ENCODE data around the gene SERPINB1. TPM values are rescaled to one million over a fixed set of nuclear protein-coding genes. Genes with fewer than 3 reads are reported as not detected.
A peak's percentile ranks its signal among the peaks of the same experiment; 100 is the strongest.

The SERPINB1 gene
- total RNA-seq, 2 donors from 2014 or later = 39.2 to 44.4 TPM

DNA sequence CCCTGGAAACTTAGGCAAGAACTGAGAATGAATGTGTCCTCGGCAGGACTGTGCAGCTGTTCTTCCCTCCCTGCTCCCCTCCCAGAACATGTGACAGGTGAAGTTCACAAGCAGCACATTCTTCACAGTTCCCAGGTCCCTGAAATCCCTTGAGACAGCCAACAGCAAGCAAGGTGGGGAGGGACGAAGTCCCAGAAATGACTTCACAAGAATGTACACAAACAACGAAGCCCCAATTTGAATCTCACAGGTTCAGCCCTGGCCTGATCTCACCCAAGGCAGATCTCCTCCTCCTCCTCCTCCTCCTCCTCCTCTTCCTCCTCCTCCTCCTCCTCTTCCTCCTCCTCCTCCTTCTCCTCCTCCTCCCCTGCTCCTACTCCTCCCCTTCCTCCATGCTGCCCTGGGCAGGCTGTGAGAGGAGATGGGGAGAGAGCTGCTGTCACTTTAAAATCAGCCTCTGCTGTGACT lies 44.1 kb downstream of the SERPINB1 start:
- no peaks in the 10 kb centered on the region for H3K9me3 ChIP-seq (ENCODE audit: control insufficient read depth, low read length, poor library complexity, severe bottlenecking)
- ATAC-seq (no peak), DNase-seq (no peak)
- H3K27me3 Mint-ChIP-seq = no peaks in the 10 kb centered on the region
- no peak overlapping the region for H3K27ac Mint-ChIP-seq
- H3K4me3 Mint-ChIP-seq = no peak overlapping the region
- peaks cover 25% of the 10 kb centered on the region for H3K4me1 Mint-ChIP-seq
- H3K36me3 Mint-ChIP-seq (ENCODE audit: low read depth) = no peaks in the 10 kb centered on the region

DNA sequence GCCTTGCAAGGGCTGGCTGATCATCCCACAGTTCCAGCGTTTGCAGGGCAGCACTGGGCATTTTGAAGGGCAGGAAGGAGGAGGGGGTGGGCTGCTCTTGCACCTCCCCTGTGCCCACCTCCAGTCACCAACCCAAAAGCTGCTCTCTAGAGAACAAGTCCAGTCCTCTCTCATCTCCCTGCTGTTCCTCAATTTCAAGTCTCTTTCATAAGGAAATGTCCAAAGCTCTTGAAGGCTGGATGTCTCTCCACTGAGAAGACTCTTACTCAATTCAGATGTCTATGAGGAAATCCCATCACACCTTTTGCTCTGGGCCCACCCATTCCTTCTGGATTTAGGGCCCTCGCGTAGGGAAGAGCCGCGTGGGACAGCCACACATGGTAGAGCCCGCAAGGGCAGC lies 44.8 kb downstream of the SERPINB1 start:
- no peak for DNase-seq
- Mint-ChIP-seq H3K36me3 (ENCODE audit: low read depth) (no peaks in the 10 kb centered on the region), H3K4me1 (peaks cover 26% of the 10 kb centered on the region), H3K27me3 (no peaks in the 10 kb centered on the region), H3K27ac (peak overlapping the region; percentile 14), H3K4me3 (no peak overlapping the region)
- no peak for ATAC-seq
- H3K9me3 ChIP-seq (ENCODE audit: control insufficient read depth, low read length, poor library complexity, severe bottlenecking) = no peaks in the 10 kb centered on the region

DNA sequence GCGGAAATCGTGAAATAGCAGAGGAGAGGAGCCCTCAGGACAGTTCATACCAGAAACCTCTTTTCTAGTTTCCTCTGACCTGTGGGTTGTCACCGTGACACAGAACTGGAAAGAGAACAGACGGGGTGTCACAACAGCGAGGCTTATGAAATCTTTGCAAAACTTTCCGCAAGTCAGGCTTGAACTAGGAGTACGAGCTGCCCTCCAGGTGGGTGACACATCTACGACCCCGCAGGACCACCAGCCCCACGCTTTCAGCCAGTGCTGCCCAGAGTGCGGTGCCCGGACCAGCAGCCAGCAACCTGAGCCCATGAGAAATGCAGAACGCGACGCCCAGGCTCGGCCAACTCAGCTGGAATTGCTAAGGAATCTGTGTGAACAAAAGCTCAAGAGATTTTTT lies 45.7 kb downstream of the SERPINB1 start:
- peaks cover 29% of the 10 kb centered on the region for H3K4me1 Mint-ChIP-seq

DNA sequence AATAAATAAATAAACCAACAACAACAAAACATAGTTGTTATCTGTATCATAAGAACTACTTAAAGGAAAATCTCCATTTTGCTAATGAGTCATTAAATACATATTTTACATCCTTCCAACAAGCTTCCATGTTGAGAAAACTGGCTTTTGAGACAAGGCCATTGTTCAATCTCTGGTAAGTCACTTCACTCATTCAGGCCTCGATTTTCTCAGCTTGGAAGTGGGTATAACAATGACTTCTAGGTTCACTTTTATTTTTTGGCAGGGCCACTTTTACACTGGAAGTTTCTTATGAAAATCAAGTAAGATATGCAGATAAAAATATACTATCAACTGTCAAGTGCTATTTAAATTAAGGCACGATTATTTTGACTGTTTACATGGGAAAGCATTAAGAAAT lies 46.5 kb downstream of the SERPINB1 start:
- DNase-seq (no peak), ATAC-seq (no peak)
- H3K9me3 ChIP-seq (ENCODE audit: control insufficient read depth, low read length, poor library complexity, severe bottlenecking) = no peaks in the 10 kb centered on the region
- Mint-ChIP-seq H3K4me1 (peaks cover 27% of the 10 kb centered on the region), H3K36me3 (ENCODE audit: low read depth) (no peaks in the 10 kb centered on the region), H3K4me3 (no peak overlapping the region), H3K27ac (no peak overlapping the region), H3K27me3 (no peaks in the 10 kb centered on the region)

More for the DNA sequence above, 45.7 kb downstream of the SERPINB1 start:
- Mint-ChIP-seq H3K27ac (no peak overlapping the region), H3K27me3 (no peaks in the 10 kb centered on the region), H3K36me3 (ENCODE audit: low read depth) (no peaks in the 10 kb centered on the region), H3K4me3 (no peak overlapping the region)
- ATAC-seq (no peak), DNase-seq (no peak)
- no peaks in the 10 kb centered on the region for H3K9me3 ChIP-seq (ENCODE audit: control insufficient read depth, low read length, poor library complexity, severe bottlenecking)

DNA sequence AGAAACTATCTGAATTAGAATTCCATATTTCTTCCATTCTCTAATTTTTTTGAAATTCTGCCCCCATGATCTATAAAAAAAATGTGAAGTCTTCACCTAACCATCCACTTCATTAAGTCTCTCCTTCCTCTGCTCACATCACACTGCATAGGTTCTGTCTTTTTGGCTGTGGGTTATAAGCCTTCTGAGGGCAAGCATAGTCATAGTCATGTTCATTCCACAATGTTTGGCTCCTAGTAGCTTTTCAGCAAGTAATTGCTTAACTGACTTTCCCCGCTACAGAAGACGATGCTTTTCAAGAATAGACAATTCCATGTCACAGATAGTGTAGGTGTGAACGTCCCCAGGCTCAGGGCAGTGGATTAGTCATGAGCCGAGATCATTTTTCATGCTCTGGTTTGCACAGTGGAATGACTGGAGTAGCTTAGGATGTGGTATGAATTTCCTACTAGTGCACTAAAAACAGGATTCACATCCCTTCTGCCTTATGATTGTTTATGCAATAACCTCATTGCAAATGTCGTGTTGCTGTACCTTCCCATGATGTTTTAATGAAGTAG lies 47.4 kb downstream of the SERPINB1 start:
- DNase-seq (no peak), ATAC-seq (no peak)
- Mint-ChIP-seq H3K27ac (peak overlapping the region; percentile 78), H3K4me1 (peaks cover 21% of the 10 kb centered on the region), H3K36me3 (ENCODE audit: low read depth) (no peaks in the 10 kb centered on the region), H3K4me3 (no peak overlapping the region), H3K27me3 (no peaks in the 10 kb centered on the region)
- H3K9me3 ChIP-seq (ENCODE audit: control insufficient read depth, low read length, poor library complexity, severe bottlenecking) = no peaks in the 10 kb centered on the region

DNA sequence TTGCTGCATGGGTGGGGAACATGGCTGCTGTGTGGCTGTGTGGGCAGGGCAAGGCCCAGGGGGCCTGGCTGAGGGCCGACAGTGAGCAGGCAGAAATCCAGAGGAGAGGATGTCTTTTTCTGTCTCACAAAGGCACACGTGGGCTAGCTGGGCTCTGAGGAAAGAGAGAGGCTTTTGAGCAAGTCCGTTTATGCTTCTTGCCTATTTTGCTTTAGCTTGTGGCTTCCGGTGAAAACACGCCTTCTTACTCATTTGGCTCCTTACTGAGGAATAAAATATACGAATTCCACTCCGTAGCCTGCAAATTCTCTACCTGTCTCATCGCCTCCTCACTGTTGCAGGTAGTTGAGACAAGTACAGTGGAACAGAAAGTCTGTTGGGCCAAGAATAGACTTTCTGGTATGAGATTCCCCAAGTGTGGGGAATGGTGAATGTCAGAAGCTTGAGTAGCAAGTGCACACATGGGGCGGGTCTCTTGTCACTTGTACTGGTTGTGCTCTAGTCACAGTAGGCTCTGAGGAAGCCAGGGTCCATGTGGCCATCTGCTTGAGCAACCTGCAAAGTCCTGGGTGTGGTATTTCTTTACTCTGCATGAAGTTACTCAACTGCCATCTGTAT lies 48.0 kb downstream of the SERPINB1 start:
- DNase-seq (no peak), ATAC-seq (peak; percentile 25)
- H3K4me1 Mint-ChIP-seq = peaks cover 21% of the 10 kb centered on the region
- H3K9me3 ChIP-seq (ENCODE audit: control insufficient read depth, low read length, poor library complexity, severe bottlenecking) = no peaks in the 10 kb centered on the region
- H3K27ac Mint-ChIP-seq = peak overlapping the region; percentile 78
- no peaks in the 10 kb centered on the region for H3K27me3 Mint-ChIP-seq
- H3K36me3 Mint-ChIP-seq (ENCODE audit: low read depth) = no peaks in the 10 kb centered on the region
- peak overlapping the region; percentile 75 for H3K4me3 Mint-ChIP-seq

DNA sequence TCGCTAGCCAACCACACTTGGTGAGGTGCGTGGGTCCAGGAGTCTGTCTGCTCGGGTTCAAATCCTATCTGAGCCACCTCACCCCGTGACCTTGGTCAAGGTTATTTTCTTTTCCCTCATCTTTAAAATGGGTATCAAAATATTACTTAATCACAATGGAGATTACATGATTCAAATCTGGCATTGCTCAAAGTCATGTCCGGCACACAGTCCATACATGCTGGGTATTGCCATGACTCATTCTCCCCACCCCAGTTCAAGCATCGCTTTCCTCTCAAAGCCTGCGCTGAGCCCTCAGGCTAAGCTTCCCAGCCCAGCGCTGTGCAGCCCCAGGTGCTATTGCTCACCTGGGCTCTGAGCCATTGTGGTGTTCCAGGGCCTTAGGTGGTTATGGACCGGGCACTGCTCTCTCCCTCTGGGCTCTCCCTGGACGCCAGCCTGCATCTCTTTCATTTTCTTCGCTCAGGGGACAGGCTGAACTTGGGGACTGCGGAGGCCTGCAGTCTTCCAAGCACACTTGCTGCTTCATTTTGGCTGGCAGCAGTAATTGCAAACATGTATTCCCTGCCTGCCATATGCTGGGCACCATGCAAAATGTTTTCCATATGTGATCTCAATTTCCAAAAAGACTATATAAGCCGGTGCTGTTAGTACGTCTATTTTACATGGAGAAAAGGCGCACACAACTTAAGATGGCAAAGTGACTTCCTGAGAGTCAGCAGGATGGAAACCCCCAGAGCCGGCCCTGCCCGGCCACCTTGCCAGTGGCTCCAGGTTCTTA lies 49.1 kb downstream of the SERPINB1 start:
- no peak for ATAC-seq
- Mint-ChIP-seq H3K27me3 (no peaks in the 10 kb centered on the region), H3K4me1 (peaks cover 21% of the 10 kb centered on the region), H3K4me3 (peak overlapping the region; percentile 5), H3K27ac (peak overlapping the region; percentile 82), H3K36me3 (ENCODE audit: low read depth) (no peaks in the 10 kb centered on the region)
- no peak for DNase-seq
- H3K9me3 ChIP-seq (ENCODE audit: control insufficient read depth, low read length, poor library complexity, severe bottlenecking) = no peaks in the 10 kb centered on the region

DNA sequence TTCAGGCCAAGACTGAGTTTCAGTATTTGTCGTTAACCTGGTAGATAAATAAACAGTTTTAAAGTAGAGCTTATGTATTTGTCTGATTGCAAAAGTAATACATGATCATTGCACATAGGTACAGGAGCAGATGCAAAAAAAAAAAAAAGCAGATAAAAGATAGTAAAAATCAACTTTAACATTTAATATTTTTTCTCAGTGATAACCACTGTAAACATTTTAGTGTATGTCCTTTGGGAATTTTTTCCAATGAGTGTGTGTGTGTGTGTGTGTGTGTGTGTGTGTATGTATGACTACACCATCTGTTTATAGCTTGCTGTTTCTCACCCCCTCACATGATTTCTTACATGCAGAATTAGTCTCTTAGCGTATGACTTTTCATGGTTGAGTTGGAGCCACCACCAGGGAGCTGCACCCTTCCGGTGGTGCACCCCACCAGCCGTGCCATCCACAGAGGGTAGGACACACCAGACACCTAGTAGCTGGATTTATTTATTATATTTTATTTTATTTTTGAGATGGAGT lies 50.2 kb downstream of the SERPINB1 start:
- DNase-seq = no peak
- Mint-ChIP-seq H3K4me1 (peaks cover 22% of the 10 kb centered on the region), H3K4me3 (no peak overlapping the region), H3K27me3 (no peaks in the 10 kb centered on the region), H3K27ac (peak overlapping the region; percentile 82), H3K36me3 (ENCODE audit: low read depth) (no peaks in the 10 kb centered on the region)
- ATAC-seq = peak; percentile 10
- H3K9me3 ChIP-seq (ENCODE audit: control insufficient read depth, low read length, poor library complexity, severe bottlenecking) = no peaks in the 10 kb centered on the region

DNA sequence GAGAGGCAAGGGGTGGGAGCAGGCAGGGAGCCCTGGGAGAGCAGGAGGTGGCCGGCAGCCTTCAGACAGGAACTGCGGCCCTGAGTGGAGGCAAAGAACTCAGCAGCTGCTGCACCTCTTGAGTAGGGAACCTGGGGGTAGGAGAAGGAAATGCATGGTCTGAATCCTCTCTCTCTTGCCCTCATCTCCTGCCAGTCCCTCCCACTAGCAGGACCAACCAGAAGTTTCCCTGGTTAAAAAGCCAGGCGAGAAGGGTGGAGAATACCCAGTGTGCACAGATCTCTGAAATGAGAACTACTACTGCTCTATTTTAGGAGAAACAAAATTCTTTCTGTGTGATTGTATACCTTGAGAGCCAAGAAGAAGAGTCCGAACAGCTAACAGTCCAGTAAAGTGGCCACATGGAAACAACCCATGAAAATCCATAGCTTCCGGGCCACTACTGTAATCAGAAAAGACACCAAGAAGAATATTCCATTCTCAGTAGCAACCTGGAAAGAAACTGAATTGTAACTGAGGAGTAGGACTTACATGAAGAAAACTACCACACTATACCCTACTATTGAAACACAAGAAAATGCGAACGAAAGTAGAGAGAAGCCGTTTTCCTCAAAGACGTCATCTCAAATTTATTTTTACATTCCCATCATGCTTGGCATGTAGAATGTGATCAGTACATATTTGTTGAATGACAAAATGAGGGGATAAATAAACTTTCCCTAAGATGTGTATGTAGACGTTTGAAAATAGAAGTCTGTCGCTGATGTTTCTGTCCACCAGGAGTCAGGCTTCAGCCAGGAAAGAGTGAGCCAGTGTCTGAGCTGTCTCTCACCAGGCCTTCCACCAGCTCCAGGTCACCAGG lies 50.8 kb downstream of the SERPINB1 start:
- no peaks in the 10 kb centered on the region for H3K9me3 ChIP-seq (ENCODE audit: control insufficient read depth, low read length, poor library complexity, severe bottlenecking)
- Mint-ChIP-seq H3K27ac (peak overlapping the region; percentile 27), H3K36me3 (ENCODE audit: low read depth) (no peaks in the 10 kb centered on the region), H3K27me3 (no peaks in the 10 kb centered on the region), H3K4me1 (peaks cover 27% of the 10 kb centered on the region), H3K4me3 (no peak overlapping the region)
- peak; percentile 75 for ATAC-seq
- peak in 1 of 3 donors; percentile 15 for DNase-seq

DNA sequence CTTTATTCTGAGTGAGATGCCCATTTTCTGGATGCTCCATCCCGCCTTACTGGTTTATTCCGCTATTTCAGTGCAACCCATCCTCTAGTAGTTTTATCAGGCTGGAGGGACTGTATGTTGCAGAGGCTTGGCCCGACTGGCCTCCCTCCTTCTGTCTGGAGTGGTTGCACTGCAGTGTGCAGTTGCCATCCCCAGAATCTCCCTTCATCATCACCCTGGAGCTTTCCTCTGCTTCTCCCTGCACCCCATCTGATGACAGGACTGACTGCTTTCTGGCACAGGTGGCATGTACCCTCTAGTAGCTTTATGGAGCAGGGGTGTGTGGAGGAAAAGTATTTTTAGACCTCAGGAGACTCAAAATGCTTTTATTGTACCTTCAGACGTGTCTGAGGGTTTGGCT lies 55.4 kb downstream of the SERPINB1 start:
- DNase-seq = no peak

DNA sequence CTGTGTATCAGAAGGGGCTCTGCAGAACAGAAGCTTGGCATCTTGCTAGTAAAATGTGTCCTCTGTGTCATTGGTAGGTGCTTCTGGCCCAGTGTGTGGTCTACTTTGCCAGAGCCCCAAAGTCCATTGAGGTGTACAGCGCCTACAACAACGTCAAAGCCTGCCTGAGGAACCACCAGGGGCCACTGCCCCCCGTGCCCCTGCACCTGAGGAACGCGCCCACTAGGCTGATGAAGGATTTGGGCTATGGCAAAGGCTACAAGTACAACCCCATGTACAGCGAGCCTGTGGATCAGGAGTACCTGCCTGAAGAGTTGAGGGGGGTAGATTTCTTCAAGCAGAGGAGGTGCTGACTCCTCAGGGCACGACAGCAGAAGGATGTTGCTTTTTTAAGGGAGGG lies 56.7 kb downstream of the SERPINB1 start:
- ATAC-seq (no peak), DNase-seq (no peak)
- Mint-ChIP-seq H3K27ac (no peak overlapping the region), H3K4me3 (peak overlapping the region; percentile 25), H3K4me1 (peaks cover 25% of the 10 kb centered on the region), H3K27me3 (no peaks in the 10 kb centered on the region), H3K36me3 (ENCODE audit: low read depth) (peaks cover 4% of the 10 kb centered on the region)
- H3K9me3 ChIP-seq (ENCODE audit: control insufficient read depth, low read length, poor library complexity, severe bottlenecking) = no peaks in the 10 kb centered on the region

More for the DNA sequence above, 55.4 kb downstream of the SERPINB1 start:
- no peak for ATAC-seq
- Mint-ChIP-seq H3K36me3 (ENCODE audit: low read depth) (peaks cover 2% of the 10 kb centered on the region), H3K27me3 (no peaks in the 10 kb centered on the region), H3K4me3 (no peak overlapping the region), H3K27ac (peak overlapping the region; percentile 88), H3K4me1 (peaks cover 26% of the 10 kb centered on the region)
- no peaks in the 10 kb centered on the region for H3K9me3 ChIP-seq (ENCODE audit: control insufficient read depth, low read length, poor library complexity, severe bottlenecking)

DNA sequence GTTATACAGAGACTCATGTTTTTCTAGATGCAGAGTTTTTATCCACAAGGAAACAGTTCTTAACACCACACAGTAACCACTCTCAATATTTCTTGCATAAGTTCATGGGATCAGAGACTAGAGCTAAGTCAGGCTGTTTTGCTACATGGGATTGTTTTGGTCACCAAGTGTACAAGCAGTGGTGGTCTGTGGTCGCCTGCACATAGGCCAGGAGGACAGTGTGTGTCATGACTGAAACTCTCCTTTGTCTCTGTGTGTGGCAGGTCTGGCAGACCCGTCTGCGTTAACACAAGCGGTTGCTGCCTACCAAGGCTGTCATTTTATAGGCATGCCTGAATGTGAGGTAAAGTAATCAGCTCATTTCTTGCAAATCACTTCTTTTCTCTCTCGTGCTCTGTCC lies 57.6 kb downstream of the SERPINB1 start:
- ATAC-seq (no peak), DNase-seq (no peak)
- peaks cover 25% of the 10 kb centered on the region for H3K4me1 Mint-ChIP-seq
- H3K27me3 Mint-ChIP-seq = no peaks in the 10 kb centered on the region
- no peak overlapping the region for H3K27ac Mint-ChIP-seq
- peaks cover 4% of the 10 kb centered on the region for H3K36me3 Mint-ChIP-seq (ENCODE audit: low read depth)
- no peaks in the 10 kb centered on the region for H3K9me3 ChIP-seq (ENCODE audit: control insufficient read depth, low read length, poor library complexity, severe bottlenecking)
- no peak overlapping the region for H3K4me3 Mint-ChIP-seq

Measured in T-helper 17 cell (primary cell).